Brain pericyte (primary cell): Measurements from ENCODE around the gene PRKG1.

Experiments
- DNase-seq: peaks from one replicate; pipeline ENCODE4 v3.0.0-alpha.2; 2012; ENCODE audit warnings: low read depth, low spot score

The PRKG1 gene

GRCh38 chr10:52250510-52250909 is 1176.2 kb downstream of the PRKG1 start:
- no peak for DNase-seq

- no peak for DNase-seq
Observed at GRCh38 chr10:52252307-52252706, 1178.0 kb downstream of the PRKG1 start.

GRCh38 chr10:52256832-52257691 is 1182.8 kb downstream of the PRKG1 start:
- no peak for DNase-seq

GRCh38 chr10:52257692-52258075 is 1183.4 kb downstream of the PRKG1 start:
- no peak for DNase-seq

- DNase-seq: no peak
Observed at GRCh38 chr10:52258799-52259425, 1184.6 kb downstream of the PRKG1 start.

- no peak for DNase-seq
Observed at GRCh38 chr10:52259426-52259812, 1185.1 kb downstream of the PRKG1 start.

- no peak for DNase-seq
Observed at GRCh38 chr10:52261362-52261761, 1187.1 kb downstream of the PRKG1 start.

- DNase-seq: no peak
Observed at GRCh38 chr10:52265131-52265926, 1191.0 kb downstream of the PRKG1 start.

- DNase-seq: no peak
Observed at GRCh38 chr10:52266858-52267257, 1192.6 kb downstream of the PRKG1 start.

GRCh38 chr10:52268790-52269189 is 1194.5 kb downstream of the PRKG1 start:
- DNase-seq: no peak

- no peak for DNase-seq
Observed at GRCh38 chr10:52269233-52269632, 1194.9 kb downstream of the PRKG1 start.

- DNase-seq: no peak
Observed at GRCh38 chr10:52276163-52276562, 1201.9 kb downstream of the PRKG1 start.

GRCh38 chr10:52276986-52277385 is 1202.7 kb downstream of the PRKG1 start:
- DNase-seq: no peak

GRCh38 chr10:52279546-52279945 is 1205.3 kb downstream of the PRKG1 start:
- DNase-seq: no peak

GRCh38 chr10:52280051-52280450 is 1205.8 kb downstream of the PRKG1 start:
- no peak for DNase-seq

GRCh38 chr10:52283174-52283573 is 1208.9 kb downstream of the PRKG1 start:
- no peak for DNase-seq

GRCh38 chr10:52284416-52285013 is 1210.2 kb downstream of the PRKG1 start:
- no peak for DNase-seq

- DNase-seq: no peak
Observed at GRCh38 chr10:52287866-52288265, 1213.6 kb downstream of the PRKG1 start.

GRCh38 chr10:52297747-52298146 is 1223.5 kb downstream of the PRKG1 start:
- DNase-seq: no peak

- no peak for DNase-seq
Observed at GRCh38 chr10:52300599-52301277, 1226.5 kb downstream of the PRKG1 start.

- no peak for DNase-seq
Observed at GRCh38 chr10:52308251-52309031, 1234.2 kb downstream of the PRKG1 start.
